T1000 (cell line): ENCODE data around the gene TOPAZ1.
"Not testable (repeated sequence)": the region's sequence is repeated elsewhere in the genome, so short reads cannot be mapped to it uniquely, and the experiment has no call there.

Source experiments
- DNase-seq: peaks from one replicate; lab custom pipeline; 2025; ENCODE audit warnings: mixed read lengths; lab: John Stamatoyannopoulos, UW

The TOPAZ1 gene

DNA sequence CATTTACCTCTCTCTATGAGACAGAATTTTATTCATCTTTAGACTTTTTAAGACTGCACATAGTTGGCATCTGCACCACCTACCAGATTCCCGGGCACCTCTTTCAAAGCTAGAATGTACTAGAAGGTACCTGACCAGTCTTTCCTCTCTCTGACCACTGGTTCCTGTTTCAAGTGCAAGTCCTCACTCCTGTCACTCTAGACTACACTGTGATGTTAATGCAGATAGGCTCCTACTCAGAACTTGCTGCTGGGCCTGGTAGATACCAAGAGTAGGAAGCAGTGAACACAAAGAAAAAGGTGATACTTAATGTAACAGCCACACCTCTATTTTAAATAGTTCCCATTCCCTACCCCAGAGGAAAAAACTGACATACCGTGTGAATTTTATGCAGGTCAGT is 88.8 kb downstream of the TOPAZ1 start:
- no peak for DNase-seq

DNA sequence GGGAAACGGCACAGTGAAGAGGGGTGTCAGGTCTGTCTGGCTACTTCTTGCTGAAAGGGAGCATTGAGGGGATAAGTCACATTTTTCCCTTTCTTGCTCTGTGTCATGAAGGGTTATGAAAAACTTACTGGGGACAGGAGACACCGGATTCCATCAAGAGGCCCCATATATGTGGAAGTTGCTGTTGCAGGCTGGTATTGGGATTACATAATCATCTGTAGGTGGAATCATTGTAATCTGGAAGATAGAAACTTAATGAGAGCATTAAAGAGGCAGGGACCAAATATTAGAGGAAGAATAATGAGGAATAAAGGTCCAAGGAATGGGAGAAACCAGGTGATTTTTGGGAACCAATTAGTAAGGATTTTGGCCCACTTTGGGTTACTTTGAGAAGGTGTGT is 92.6 kb downstream of the TOPAZ1 start:
- DNase-seq = no peak

DNA sequence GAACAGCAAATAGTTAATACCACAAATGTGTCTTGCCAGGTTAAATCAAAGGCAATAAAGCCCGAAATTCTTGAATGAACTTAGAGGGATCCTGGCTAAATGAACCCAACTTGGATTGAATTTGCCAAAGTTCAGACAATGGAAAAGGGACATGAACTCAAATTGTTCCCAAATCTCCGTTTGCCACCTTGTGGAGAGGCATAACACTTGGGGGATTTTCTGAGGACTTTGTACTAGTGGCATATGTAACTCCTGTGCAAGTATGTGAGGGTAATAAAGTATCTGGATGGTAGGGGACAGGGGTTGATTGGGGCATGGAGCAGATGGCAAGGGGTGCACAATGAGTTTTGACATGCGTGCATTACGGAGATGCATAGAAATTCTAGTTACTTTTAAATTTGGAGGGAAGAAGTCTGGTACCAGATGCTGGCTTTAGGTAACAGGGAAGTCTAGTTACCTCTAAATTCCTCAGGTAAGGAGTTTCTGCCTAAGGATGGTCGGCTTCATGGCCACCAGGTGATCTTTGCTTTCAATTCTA is 95.6 kb downstream of the TOPAZ1 start:
- no peak for DNase-seq

DNA sequence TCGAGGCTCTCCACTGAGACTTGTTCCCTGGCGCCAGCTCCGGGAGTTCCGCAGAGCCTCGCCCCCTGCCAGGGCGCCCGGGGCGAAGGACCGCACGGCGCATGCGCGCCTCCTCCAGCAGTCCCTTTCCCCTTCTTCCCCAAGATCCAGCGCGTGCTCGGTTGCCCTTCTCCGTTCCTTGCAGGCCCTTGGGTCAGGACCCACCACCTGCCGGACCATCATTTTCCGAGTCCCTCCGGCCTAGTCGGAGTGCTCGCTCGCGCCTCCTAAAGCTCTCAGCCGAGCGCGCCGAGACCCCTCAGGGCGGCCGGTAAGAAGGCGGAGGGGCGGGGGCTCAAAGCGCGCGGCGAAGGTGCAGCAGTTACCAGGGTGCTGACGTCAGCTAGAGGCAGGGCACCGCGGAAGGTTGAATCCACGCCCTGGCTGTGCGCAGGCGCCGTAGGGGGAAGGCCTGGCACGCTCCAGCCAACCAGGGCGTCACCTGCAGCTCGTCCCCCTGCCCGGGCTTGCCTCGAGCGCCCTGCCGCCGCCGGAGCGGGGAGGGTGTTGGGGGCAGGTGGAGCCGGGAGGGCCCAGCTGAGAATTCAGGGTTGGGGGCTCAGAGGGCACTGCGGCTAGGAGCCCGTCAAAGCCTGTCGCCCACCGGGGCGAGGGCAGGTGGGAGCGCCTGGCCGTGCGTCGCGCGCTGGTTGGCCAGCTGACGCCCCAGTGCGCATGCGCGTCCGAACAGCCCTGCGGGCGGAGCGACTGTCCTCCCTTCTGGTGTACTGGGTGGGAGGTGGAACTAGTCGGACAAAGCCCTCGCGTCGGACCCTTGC is 96.5 kb downstream of the TOPAZ1 start, which contains the start of gene TCAIM:
Gene TCAIM, plus strand, starts transcription at position 757 of the 818 bp plus-strand sequence. CDS start 16,017 bp downstream, outside the sequence.
- peak; percentile 99 for DNase-seq

GRCh38 chr3:44338828-44339127 is 97.1 kb downstream of the TOPAZ1 start:
- no peak for DNase-seq

DNA sequence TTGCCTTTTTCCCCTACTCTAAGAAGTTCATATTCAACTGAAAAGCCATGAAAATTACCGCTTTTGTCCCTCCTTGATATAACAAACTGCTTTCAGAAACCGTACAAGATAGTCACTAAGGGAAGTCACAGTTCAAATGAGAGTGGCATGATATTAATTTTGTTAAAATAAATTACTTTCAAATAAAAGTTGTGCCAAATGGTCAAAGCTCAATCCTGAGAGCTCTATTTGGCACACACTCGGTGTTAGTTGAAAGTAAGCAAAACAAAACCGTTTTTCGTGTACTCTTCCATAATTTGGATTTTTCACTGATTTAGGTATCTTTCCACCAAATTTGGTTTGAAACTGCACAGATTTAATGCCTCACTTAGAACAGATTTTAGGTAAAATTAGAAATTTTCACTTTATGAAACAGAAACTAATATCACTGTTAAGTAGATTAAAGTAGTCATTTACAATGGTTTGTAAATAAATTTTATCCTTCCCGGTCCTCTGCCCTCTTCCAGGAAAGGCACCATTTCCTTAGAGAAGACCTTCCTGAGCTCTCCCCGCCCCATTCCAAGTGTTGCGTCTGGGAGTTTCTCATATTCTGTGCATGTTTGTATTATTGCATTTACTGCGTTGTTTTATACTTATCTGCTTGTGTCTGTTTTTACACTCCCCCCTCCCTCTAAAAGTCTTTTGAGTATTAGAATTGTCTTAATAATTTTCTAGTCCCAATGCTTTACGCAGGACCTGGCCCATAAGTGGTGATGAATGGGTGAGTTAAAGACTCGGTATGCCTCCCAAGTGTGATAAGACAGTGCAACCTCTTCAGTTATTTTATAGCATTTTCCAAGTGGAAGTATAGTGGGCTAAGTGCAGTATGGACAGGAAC is 97.7 kb downstream of the TOPAZ1 start:
- DNase-seq = no peak

- no peak for DNase-seq
These were observed 98.3 kb downstream of the TOPAZ1 start for GRCh38 chr3:44340058-44340395.

GRCh38 chr3:44342176-44342790 is 100.6 kb downstream of the TOPAZ1 start:
- DNase-seq = no peak

GRCh38 chr3:44343421-44343820 is 101.7 kb downstream of the TOPAZ1 start:
- no peak for DNase-seq

- DNase-seq = not testable (repeated sequence)
These were observed 104.9 kb downstream of the TOPAZ1 start for GRCh38 chr3:44346590-44346989.

DNA sequence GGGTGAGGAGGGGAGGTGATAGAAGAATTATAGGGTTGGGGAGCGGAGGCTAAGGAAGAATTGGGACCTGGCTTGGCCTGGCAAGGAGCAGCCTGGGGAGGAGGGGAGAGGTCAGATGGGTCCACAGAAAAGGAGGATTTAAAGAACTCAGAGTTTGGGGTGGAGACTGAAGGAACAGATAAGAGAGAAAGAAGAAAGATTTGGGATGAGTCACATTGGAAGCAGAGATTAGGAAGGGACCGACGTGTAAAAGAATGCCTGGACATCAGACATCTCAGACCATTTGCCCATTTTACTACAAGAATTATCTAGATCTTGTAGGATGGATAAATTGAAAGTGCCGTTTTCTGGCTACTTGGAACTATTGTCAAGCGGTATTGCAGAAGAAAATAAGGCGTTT is 107.3 kb downstream of the TOPAZ1 start:
- no peak for DNase-seq

DNA sequence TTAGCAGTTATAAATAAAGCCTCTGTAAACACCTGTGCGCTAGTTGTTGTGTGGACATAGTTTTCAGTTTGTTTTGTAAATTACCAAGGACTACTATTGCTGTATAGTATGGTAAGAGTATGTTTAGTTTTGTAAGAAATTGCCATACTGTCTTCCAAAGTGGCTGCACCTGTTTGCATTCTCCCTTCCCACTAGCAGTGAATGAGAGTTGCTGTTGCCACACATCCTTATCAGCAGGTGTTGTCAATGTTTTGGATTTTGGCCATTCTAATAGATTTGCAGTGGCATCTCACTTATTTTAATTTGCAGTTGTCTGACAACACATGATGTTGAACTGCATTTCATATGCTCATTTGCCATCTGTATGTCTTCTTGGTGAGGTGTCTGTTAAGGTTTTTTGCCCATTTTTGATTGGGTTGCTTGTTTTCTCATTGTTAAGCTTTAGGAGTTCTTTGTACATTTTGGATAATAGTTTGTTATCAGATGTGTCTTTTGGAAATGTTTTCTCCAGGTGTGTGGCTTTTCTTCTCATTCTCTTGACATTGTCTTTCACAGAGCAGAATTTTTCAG is 111.8 kb downstream of the TOPAZ1 start:
- DNase-seq = no peak

DNA sequence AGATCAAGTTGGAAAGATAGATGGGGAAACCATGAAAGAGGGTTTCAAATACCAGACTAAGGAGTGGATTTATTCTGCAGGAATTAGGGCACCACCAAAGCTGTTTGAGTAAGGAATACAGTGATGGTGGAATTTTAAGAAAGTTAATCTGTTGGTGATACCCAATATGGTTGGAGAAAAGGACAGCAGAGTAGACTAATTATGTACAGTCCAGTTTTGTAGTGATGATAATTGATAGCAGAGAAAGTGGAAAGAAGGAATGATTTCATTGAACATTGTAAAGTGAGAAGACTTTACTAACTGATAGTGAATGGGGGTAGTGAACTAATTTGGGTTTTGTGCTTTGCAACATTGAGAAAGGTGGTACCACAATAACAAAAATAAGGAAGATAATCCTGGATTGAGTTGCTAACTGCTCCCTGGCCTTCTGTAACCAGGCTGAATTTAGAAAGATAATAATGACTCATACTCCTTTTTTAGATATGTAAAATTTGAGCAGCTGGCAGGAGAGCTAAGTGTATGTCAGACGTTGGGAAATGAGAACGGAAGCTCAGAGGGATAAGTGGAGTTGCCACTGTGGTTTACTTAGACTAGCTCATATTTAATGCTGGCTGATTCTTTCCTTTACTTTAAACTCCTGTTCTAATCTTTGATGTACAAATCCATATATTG is 113.8 kb downstream of the TOPAZ1 start:
- DNase-seq = no peak

GRCh38 chr3:44359146-44359751 is 117.6 kb downstream of the TOPAZ1 start:
- no peak for DNase-seq

- DNase-seq = no peak
These were observed 121.9 kb downstream of the TOPAZ1 start for GRCh38 chr3:44363591-44363990.

DNA sequence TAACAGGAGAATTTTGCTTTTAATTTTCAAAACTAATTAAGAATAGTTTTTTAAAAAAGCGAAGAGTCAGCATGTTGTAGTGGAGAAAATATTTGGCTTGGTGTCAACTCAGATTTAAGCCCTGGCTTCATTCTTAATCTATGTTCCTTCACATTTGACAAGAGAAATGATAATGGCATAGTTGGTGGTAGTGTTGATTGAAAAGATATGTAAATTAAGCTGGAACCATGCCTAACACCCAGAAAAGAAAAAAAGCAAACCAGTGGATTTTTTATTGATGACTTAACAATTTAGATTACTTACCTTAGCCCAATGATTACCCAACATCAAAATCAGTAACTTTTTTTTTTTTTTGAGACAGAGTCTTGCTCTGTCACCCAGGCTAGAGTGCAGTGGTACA is 124.3 kb downstream of the TOPAZ1 start:
- no peak for DNase-seq

GRCh38 chr3:44375450-44375849 is 133.8 kb downstream of the TOPAZ1 start:
- no peak for DNase-seq
